ENCODE results near the gene LMNB1.
"Not testable (repeated sequence)": the region's sequence is repeated elsewhere in the genome, so short reads cannot be mapped to it uniquely, and the experiment has no call there.

LMNB1 gene

GRCh38 chr5:126845470-126846070 lies 68.6 kb downstream of the LMNB1 start:
- not testable (repeated sequence) for H3K27me3 ChIP-seq (ENCODE audit: insufficient read depth, low read length, poor library complexity, severe bottlenecking); H3K9ac ChIP-seq (ENCODE audit: low read depth, low read length, poor library complexity, severe bottlenecking); H2AFZ ChIP-seq (ENCODE audit: low read length); H3K36me3 ChIP-seq (ENCODE audit: insufficient read depth, low read length); H3K9me3 ChIP-seq (ENCODE audit: insufficient read depth, low read depth, low read length); H3K79me2 ChIP-seq (ENCODE audit: insufficient read depth, low read length); H4K20me1 ChIP-seq (ENCODE audit: insufficient read depth, low read length, poor library complexity, severe bottlenecking); H3K4me2 ChIP-seq (ENCODE audit: low read depth, low read length, poor library complexity, severe bottlenecking); H3K9me2 ChIP-seq (replicated peaks; ENCODE audit: low read depth, low read length); H3F3A ChIP-seq (ENCODE audit: low read depth); H3K4me3 ChIP-seq (ENCODE audit: low read length, poor library complexity, severe bottlenecking); H3K4me1 ChIP-seq (ENCODE audit: insufficient read depth, low read length, poor library complexity, severe bottlenecking)

GRCh38 chr5:126846344-126846743 lies 69.4 kb downstream of the LMNB1 start:
- Histone ChIP-seq H3K4me2 (ENCODE audit: low read depth, low read length, poor library complexity, severe bottlenecking) (no peak overlapping the region), H3K36me3 (ENCODE audit: insufficient read depth, low read length) (no peaks in the 10 kb centered on the region), H3K79me2 (ENCODE audit: insufficient read depth, low read length) (no peaks in the 10 kb centered on the region), H3K4me3 (ENCODE audit: low read length, poor library complexity, severe bottlenecking) (no peak overlapping the region), H3K9ac (ENCODE audit: low read depth, low read length, poor library complexity, severe bottlenecking) (no peak overlapping the region), H3K9me2 (replicated peaks; ENCODE audit: low read depth, low read length) (no peaks in the 10 kb centered on the region), H4K20me1 (ENCODE audit: insufficient read depth, low read length, poor library complexity, severe bottlenecking) (no peaks in the 10 kb centered on the region), H2AFZ (ENCODE audit: low read length) (no peak overlapping the region), H3K4me1 (ENCODE audit: insufficient read depth, low read length, poor library complexity, severe bottlenecking) (no peaks in the 10 kb centered on the region), H3K9me3 (ENCODE audit: insufficient read depth, low read depth, low read length) (no peaks in the 10 kb centered on the region), H3F3A (ENCODE audit: low read depth) (no peaks in the 10 kb centered on the region), H3K27me3 (ENCODE audit: insufficient read depth, low read length, poor library complexity, severe bottlenecking) (no peaks in the 10 kb centered on the region)
- TF ChIP-seq CTCF (conservative IDR thresholded peaks at IDR 0.05; ENCODE audit: low read length) (no peak), EZH2phosphoT487 (IDR thresholded peaks at IDR 0.05; ENCODE audit: borderline replicate concordance) (no peak)

GRCh38 chr5:126846744-126847455 lies 70.0 kb downstream of the LMNB1 start:
- TF ChIP-seq EZH2phosphoT487 (IDR thresholded peaks at IDR 0.05; ENCODE audit: borderline replicate concordance): no peak
- TF ChIP-seq CTCF (conservative IDR thresholded peaks at IDR 0.05; ENCODE audit: low read length): no peak
- Histone ChIP-seq H3K36me3 (ENCODE audit: insufficient read depth, low read length) (no peaks in the 10 kb centered on the region), H2AFZ (ENCODE audit: low read length) (no peak overlapping the region), H3K79me2 (ENCODE audit: insufficient read depth, low read length) (no peaks in the 10 kb centered on the region), H3K27me3 (ENCODE audit: insufficient read depth, low read length, poor library complexity, severe bottlenecking) (no peaks in the 10 kb centered on the region), H3F3A (ENCODE audit: low read depth) (no peaks in the 10 kb centered on the region), H3K9me2 (replicated peaks; ENCODE audit: low read depth, low read length) (no peaks in the 10 kb centered on the region), H4K20me1 (ENCODE audit: insufficient read depth, low read length, poor library complexity, severe bottlenecking) (no peaks in the 10 kb centered on the region), H3K4me1 (ENCODE audit: insufficient read depth, low read length, poor library complexity, severe bottlenecking) (no peaks in the 10 kb centered on the region), H3K9me3 (ENCODE audit: insufficient read depth, low read depth, low read length) (no peaks in the 10 kb centered on the region), H3K9ac (ENCODE audit: low read depth, low read length, poor library complexity, severe bottlenecking) (no peak overlapping the region), H3K4me3 (ENCODE audit: low read length, poor library complexity, severe bottlenecking) (no peak overlapping the region), H3K4me2 (ENCODE audit: low read depth, low read length, poor library complexity, severe bottlenecking) (no peak overlapping the region)

GRCh38 chr5:126847456-126847820 lies 70.5 kb downstream of the LMNB1 start:
- no peaks in the 10 kb centered on the region for H3K4me1 ChIP-seq (ENCODE audit: insufficient read depth, low read length, poor library complexity, severe bottlenecking)
- H4K20me1 ChIP-seq (ENCODE audit: insufficient read depth, low read length, poor library complexity, severe bottlenecking): no peaks in the 10 kb centered on the region
- no peak for TF ChIP-seq EZH2phosphoT487 (IDR thresholded peaks at IDR 0.05; ENCODE audit: borderline replicate concordance)
- TF ChIP-seq CTCF (conservative IDR thresholded peaks at IDR 0.05; ENCODE audit: low read length): no peak
- H3K9me2 ChIP-seq (replicated peaks; ENCODE audit: low read depth, low read length): no peaks in the 10 kb centered on the region
- no peaks in the 10 kb centered on the region for H3K79me2 ChIP-seq (ENCODE audit: insufficient read depth, low read length)
- no peak overlapping the region for H3K4me2 ChIP-seq (ENCODE audit: low read depth, low read length, poor library complexity, severe bottlenecking)
- no peaks in the 10 kb centered on the region for H3K9me3 ChIP-seq (ENCODE audit: insufficient read depth, low read depth, low read length)
- H2AFZ ChIP-seq (ENCODE audit: low read length): no peak overlapping the region
- H3K4me3 ChIP-seq (ENCODE audit: low read length, poor library complexity, severe bottlenecking): no peak overlapping the region
- no peaks in the 10 kb centered on the region for H3K36me3 ChIP-seq (ENCODE audit: insufficient read depth, low read length)
- H3K9ac ChIP-seq (ENCODE audit: low read depth, low read length, poor library complexity, severe bottlenecking): no peak overlapping the region
- no peaks in the 10 kb centered on the region for H3K27me3 ChIP-seq (ENCODE audit: insufficient read depth, low read length, poor library complexity, severe bottlenecking)
- no peaks in the 10 kb centered on the region for H3F3A ChIP-seq (ENCODE audit: low read depth)

Measured in Loucy (cell line).